ENCODE measurements around the gene COL25A1. TPM values are rescaled to one million over a fixed set of nuclear protein-coding genes. Genes with fewer than 3 reads are reported as not detected.

The COL25A1 gene
- total RNA-seq, 1 donor from 2014 or later, result 10.4 TPM

GRCh38 chr4:108903464-108904221 lies 398.8 kb downstream of the COL25A1 start:
- Histone ChIP-seq H3K4me2 (ENCODE audit: low read length) (no peak overlapping the region), H3K9ac (ENCODE audit: low read length) (no peak overlapping the region), H3K27me3 (ENCODE audit: insufficient read depth, low read length) (no peaks in the 10 kb centered on the region), H2AFZ (ENCODE audit: low read depth, low read length) (no peak overlapping the region), H3K79me2 (ENCODE audit: insufficient read depth, low read length) (no peaks in the 10 kb centered on the region), H3K27ac (ENCODE audit: low read depth, low read length) (no peak overlapping the region), H3K36me3 (ENCODE audit: insufficient read depth, low read length) (no peaks in the 10 kb centered on the region), H3K4me3 (ENCODE audit: insufficient read depth, low read depth, low read length) (no peak overlapping the region), H3K4me1 (ENCODE audit: insufficient read depth, low read length) (no peaks in the 10 kb centered on the region), H4K20me1 (ENCODE audit: insufficient read depth, low read length) (no peaks in the 10 kb centered on the region), H3K9me3 (ENCODE audit: insufficient read depth, low read depth, low read length) (no peaks in the 10 kb centered on the region)
- Mint-ChIP-seq H3K27me3 (ENCODE audit: low read depth, unreplicated experiment) (no peaks in the 10 kb centered on the region), H3K4me3 (ENCODE audit: unreplicated experiment) (no peak overlapping the region), H3K36me3 (ENCODE audit: low read depth, unreplicated experiment) (no peaks in the 10 kb centered on the region), H3K27ac (ENCODE audit: unreplicated experiment) (no peak overlapping the region), H3K9me3 (ENCODE audit: unreplicated experiment) (no peaks in the 10 kb centered on the region), H3K4me1 (ENCODE audit: low read depth, unreplicated experiment) (peaks cover 5% of the 10 kb centered on the region)
- DNase-seq (ENCODE audit: low read depth) (no peak), FAIRE-seq (no peak)
- TF ChIP-seq CTCF (IDR thresholded peaks at IDR 0.05; ENCODE audit: insufficient read depth, low read depth, low read length), result no peak
- no peak for TF ChIP-seq EZH2 (IDR thresholded peaks at IDR 0.05; ENCODE audit: insufficient read depth, low read length)

GRCh38 chr4:108902769-108903168 lies 399.7 kb downstream of the COL25A1 start:
- Histone ChIP-seq H3K4me3 (ENCODE audit: insufficient read depth, low read depth, low read length) (no peak overlapping the region), H3K36me3 (ENCODE audit: insufficient read depth, low read length) (no peaks in the 10 kb centered on the region), H3K79me2 (ENCODE audit: insufficient read depth, low read length) (no peaks in the 10 kb centered on the region), H3K9ac (ENCODE audit: low read length) (no peak overlapping the region), H3K9me3 (ENCODE audit: insufficient read depth, low read depth, low read length) (no peaks in the 10 kb centered on the region), H3K4me1 (ENCODE audit: insufficient read depth, low read length) (no peaks in the 10 kb centered on the region), H4K20me1 (ENCODE audit: insufficient read depth, low read length) (no peaks in the 10 kb centered on the region), H3K27ac (ENCODE audit: low read depth, low read length) (no peak overlapping the region), H2AFZ (ENCODE audit: low read depth, low read length) (no peak overlapping the region), H3K4me2 (ENCODE audit: low read length) (no peak overlapping the region), H3K27me3 (ENCODE audit: insufficient read depth, low read length) (no peaks in the 10 kb centered on the region)
- Mint-ChIP-seq H3K9me3 (ENCODE audit: unreplicated experiment) (no peaks in the 10 kb centered on the region), H3K4me3 (ENCODE audit: unreplicated experiment) (no peak overlapping the region), H3K27ac (ENCODE audit: unreplicated experiment) (no peak overlapping the region), H3K27me3 (ENCODE audit: low read depth, unreplicated experiment) (no peaks in the 10 kb centered on the region), H3K36me3 (ENCODE audit: low read depth, unreplicated experiment) (no peaks in the 10 kb centered on the region), H3K4me1 (ENCODE audit: low read depth, unreplicated experiment) (peaks cover 7% of the 10 kb centered on the region)
- FAIRE-seq (no peak), DNase-seq (ENCODE audit: low read depth) (no peak)
- TF ChIP-seq EZH2 (IDR thresholded peaks at IDR 0.05; ENCODE audit: insufficient read depth, low read length), result no peak
- no peak for TF ChIP-seq CTCF (IDR thresholded peaks at IDR 0.05; ENCODE audit: insufficient read depth, low read depth, low read length)

- Mint-ChIP-seq H3K4me1 (ENCODE audit: low read depth, unreplicated experiment) (peaks cover 18% of the 10 kb centered on the region), H3K27me3 (ENCODE audit: low read depth, unreplicated experiment) (no peaks in the 10 kb centered on the region), H3K36me3 (ENCODE audit: low read depth, unreplicated experiment) (no peaks in the 10 kb centered on the region), H3K9me3 (ENCODE audit: unreplicated experiment) (no peaks in the 10 kb centered on the region), H3K27ac (ENCODE audit: unreplicated experiment) (no peak overlapping the region), H3K4me3 (ENCODE audit: unreplicated experiment) (no peak overlapping the region)
- DNase-seq (ENCODE audit: low read depth) (peak; percentile 25), FAIRE-seq (no peak)
- no peaks in the 10 kb centered on the region for H3K36me3 ChIP-seq (ENCODE audit: insufficient read depth, low read length)
- H3K27ac ChIP-seq (ENCODE audit: low read depth, low read length), result no peak overlapping the region
- no peak for TF ChIP-seq CTCF (IDR thresholded peaks at IDR 0.05; ENCODE audit: insufficient read depth, low read depth, low read length)
- no peak for TF ChIP-seq EZH2 (IDR thresholded peaks at IDR 0.05; ENCODE audit: insufficient read depth, low read length)
- no peak overlapping the region for H2AFZ ChIP-seq (ENCODE audit: low read depth, low read length)
- no peaks in the 10 kb centered on the region for H4K20me1 ChIP-seq (ENCODE audit: insufficient read depth, low read length)
- H3K9me3 ChIP-seq (ENCODE audit: insufficient read depth, low read depth, low read length), result no peaks in the 10 kb centered on the region
- H3K4me2 ChIP-seq (ENCODE audit: low read length), result no peak overlapping the region
- no peak overlapping the region for H3K9ac ChIP-seq (ENCODE audit: low read length)
- H3K4me1 ChIP-seq (ENCODE audit: insufficient read depth, low read length), result no peaks in the 10 kb centered on the region
- H3K4me3 ChIP-seq (ENCODE audit: insufficient read depth, low read depth, low read length), result no peak overlapping the region
- H3K27me3 ChIP-seq (ENCODE audit: insufficient read depth, low read length), result no peaks in the 10 kb centered on the region
- H3K79me2 ChIP-seq (ENCODE audit: insufficient read depth, low read length), result no peaks in the 10 kb centered on the region
Observed at GRCh38 chr4:108901291-108901690, 401.2 kb downstream of the COL25A1 start.

All from astrocyte (in vitro differentiated cells and primary cell).